HG03097 (cell line): Measurements from ENCODE around the gene TP73.

Experiments
- ATAC-seq: cut with Tn5 transposase; IDR thresholded peaks from one replicate; pipeline ENCODE4 v1.9.1; 2021; ENCODE audit not compliant: unreplicated experiment, low FRiP score

Gene TP73

DNA sequence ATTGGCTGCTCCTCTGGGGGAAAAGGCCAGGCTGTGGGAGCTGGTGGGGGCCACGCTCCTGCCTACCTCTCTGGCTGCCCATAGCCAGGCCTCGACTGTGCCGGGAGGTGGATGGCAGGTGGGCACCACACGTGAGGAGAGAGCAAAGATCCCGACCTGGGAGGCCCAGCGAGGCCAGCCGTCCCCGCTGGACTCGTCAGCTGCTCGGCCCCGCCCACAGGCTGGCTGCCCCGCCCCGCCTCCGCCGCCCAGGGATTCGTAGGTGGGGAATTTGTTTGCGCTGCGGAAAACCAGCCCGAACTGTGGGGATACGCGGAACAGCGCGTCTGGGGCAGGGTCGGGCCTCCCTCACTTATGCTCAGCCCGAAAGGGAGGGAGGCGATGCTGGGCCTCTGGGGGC, 31.7 kb downstream of the TP73 start:
- ATAC-seq: no peak

DNA sequence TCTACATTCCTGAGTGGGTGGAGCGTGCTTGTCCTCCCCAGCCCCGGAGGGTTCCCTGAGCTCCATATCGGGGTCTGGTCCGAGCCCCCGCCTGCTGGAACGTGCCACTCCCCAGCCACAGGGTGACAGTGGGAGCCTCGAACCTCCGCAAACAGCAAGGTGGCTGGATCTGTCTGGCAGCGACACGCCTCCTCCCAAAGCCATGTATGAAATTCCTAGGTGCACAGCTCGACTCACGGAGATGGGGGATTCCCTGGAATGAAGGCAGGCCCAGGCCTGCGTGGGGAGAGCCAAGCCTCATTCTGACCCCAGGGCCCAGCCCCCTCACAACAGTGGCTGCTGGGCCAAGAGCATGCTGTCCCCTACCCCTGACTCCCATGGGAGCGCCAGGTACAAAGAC, 32.9 kb downstream of the TP73 start:
- no peak for ATAC-seq

DNA sequence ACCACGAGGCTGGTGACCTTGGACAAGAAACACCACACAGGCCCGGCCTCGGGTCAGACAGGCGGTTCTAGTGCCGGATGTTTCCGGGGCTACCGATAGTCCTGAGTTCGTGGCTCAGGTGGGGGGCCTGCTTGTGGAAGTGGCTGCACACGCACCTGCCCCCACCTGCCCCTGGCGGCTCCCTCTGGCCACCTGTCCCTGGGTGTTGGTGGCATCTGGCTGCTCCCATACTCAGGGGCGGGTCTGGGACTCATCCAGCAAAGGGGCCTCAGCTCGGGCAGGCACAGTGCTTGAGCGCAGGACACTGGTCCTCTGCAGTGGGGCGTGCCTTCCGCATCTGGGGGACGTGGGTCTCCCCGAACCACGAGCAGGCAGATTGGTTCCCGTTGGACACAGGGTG, 33.6 kb downstream of the TP73 start:
- ATAC-seq: no peak

DNA sequence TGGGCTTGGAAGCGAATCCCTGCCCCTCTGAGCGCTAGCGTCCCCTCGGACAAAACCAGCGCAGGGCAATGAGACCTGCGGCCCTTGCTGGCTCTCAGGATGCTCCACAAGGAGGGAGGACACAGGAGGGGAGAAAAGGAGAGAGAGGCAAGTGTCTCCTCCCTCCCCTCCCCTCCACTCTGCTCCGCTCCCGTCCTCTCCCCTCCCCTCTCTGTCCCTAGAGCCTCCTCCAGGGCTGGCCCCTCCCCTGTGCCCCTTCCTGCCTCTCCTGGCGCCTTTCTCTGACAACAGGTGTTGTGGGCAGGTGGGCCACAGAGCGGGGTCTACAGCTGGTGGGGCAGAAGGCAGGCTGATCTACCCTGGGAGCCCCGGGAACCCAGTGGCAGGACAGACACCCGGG, 35.2 kb downstream of the TP73 start:
- ATAC-seq: no peak

DNA sequence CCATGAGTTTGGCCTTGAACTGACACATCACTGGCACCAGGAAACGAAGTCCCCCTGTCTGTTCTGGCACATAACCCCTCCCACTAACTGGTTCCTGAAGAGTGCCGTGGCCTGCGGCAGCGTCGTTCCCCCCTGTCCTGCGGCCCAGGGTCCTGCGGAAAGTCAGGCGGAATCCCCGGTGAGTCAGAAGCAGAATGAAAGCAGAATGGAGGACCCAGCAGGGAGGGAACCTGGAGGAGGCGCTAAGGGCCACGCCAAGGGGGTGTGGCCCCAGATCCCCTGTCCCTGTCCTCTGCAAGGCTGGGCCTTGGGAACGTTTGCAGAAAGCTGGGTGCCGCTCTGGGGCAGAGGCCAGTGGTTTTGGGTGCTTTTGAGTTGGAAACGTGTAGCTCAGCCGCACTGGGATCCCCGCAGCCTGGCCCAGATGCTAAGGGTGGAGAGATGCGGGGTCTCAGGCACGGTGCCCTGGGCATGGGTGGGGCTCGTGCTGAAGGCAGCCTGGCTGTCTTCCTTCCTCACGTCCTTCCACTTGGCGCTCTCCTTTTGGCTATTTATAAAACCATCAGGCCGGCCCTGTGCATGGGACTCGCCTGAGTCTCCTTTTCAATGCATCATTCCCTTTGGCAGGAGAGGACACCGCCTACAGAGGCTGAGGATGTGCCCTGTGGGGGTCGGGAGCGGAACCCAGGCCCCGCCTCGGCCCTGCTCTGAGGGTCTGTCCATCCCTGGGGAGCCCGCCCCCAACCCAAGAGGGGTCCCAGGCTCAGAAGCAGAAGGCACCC, 36.2 kb downstream of the TP73 start:
- no peak for ATAC-seq

DNA sequence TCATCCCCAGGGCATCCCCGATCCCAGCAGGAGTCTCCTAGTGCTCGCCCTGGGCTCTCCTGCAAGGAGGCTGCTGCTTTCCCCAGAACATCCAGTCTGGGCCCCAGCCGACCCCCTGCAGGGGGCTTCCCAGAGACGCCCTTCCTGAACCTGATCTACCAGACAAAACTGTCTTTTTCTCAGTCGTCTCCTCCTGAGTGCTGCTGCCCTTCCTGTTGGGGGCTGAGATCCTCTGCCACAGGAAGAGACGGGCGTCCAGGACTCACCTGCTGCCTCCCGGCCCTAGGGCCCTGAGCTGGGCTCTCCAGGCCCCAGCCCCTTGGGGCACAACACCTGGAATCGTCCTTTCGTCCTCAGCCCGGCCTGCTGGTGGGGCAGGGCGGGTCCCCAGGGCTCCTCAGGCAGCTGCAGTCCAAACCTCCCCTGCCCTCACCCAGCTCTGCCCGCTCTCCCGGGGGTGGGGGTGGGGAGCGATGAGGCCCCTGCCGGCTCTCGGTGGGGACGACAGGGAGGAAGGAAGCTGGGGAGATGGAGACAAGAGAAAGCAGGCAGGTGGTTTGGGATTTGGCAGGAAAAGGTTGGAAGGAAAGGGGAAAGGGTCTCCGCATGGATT, 36.9 kb downstream of the TP73 start:
- ATAC-seq: no peak

DNA sequence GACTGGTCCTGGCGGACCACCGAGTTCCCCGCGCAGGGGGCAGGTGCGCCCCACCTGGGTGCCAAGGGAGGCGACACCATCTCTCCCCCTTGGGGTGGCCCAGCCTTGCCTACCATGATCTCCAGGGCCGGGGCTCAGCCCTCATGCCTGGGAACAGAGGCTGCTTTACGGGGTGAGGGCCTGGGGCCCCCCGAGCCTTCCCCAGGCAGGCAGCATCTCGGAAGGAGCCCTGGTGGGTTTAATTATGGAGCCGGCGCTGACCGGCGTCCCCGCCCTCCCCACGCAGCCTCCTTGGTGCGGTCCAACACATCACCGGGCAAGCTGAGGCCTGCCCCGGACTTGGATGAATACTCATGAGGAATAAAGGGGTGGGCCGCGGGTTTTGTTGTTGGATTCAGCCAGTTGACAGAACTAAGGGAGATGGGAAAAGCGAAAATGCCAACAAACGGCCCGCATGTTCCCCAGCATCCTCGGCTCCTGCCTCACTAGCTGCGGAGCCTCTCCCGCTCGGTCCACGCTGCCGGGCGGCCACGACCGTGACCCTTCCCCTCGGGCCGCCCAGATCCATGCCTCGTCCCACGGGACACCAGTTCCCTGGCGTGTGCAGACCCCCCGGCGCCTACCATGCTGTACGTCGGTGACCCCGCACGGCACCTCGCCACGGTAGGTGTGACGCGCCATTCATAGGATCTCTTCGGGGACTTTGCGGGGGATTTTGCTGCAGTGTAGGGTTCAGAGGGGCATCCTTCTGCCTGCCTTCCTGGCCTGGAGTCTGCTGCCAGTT, 38.2 kb downstream of the TP73 start:
- ATAC-seq: no peak

DNA sequence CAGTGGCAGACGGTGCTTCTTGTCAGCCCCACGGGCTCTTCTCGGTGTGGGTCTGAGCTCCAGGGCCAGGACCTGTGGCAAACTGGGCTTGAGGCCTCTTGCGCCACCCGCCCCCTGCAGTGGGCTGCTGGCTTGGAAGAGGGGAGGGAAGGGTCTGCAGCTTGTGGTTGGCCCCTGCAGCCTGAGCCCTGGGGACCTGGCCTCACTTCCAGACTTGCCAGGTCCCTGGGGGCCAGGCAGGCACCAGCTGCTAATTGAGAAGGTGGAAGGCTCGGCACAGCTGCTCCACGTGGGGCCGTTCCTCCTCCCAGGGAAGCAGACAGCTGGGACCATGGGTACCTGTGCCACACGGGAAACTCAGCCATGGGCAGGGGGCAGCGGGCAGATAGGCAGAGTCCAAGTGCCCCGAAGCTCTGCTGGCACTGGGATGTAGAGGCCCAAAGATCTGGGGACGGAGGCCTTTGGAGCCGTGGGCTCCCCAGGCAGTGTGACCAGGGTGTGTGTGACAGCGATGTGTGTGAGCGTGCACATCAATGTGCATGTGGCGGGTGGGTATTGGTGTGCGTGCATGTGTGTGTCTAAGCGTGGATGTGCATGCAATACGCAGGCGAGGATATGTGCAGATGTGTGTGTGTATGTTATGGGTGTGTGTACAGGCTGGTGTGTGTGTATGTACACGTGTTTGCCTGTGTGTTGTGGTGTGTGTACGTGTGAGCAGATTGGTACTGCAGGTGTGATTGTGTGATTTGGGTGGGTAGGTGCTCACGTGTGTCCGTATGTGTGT, 39.3 kb downstream of the TP73 start:
- ATAC-seq: no peak

DNA sequence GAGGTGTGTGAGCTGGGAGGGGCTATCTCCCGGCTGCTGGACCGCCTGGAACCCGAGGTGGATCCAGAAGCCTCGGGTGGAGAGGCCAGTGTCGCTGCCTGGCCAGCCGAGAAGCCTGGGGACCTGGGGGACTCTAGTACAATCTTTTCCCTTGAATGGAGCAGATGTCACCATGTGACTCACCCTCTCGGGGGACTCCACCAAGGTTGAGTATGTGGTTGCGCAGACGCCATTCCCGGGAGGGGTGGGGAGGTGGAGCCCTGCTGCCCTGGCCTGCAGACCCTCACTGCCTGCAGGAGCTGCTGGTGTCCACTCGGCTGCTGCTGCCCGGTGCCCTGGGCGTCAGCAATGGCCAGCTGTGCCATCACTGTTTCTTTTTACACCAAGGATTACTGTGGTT, 40.3 kb downstream of the TP73 start:
- no peak for ATAC-seq

DNA sequence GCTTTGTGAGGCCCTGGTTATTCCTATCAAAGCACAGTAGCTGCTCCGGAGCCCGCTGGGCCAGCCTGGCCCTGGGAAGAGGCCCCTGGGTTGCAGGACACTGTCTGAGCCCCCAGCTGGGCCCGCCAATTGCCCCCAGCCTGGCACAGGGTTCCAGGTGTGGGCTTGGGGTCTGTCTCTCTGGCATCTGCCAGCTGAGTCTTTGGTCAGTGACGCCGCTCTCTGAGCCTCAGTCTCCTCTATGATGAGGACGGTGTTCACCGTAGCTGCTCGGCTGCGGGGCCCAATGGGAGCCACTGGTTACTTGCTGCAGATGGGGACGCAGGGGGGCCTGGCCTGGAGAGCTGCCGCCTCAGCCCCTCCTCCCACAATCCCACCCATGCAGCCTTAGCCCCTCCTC, 41.0 kb downstream of the TP73 start:
- no peak for ATAC-seq

DNA sequence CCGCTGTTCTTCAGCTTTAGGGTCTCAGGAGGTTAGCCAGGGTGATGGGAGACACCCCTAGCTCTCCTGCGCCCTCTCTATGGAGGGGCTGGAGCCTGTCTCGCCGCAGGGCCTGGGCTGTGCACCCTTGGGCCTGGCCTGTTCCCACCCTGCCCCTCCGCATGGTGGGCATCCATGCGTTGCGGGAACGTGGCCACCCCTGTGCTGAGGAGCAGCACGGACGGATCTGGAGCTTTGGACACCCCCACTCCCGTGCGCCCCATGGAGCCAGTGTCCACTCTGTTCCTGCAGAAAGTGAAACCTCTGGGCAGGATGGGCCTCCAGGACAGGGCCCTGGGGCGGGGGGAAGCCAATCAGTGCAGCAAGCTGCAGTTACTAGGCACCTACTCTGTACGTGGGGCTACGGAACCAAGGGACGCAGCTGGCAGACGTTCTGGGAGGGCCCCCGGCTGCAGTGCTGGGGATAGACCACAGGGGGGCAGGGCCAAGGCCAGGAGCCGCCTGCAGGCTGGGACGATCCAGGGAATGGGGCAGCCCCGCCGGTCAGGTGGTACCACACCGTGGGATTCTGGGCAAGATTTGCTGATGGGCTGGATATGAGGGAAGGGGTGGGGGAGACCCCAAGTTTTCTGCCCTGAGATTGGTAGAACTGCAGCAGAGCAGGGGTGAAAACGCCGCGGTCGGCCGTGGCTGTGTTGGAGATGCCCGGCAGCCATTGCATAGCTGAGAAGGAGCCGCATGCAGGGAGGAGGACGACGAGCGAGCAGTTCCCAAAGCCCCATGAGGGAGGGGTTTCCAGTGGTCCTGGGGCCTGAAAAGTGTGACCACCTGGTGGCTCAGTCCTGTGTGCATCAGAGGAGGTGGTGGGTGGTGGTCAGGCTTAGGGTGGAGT, 43.3 kb downstream of the TP73 start:
- ATAC-seq: no peak

DNA sequence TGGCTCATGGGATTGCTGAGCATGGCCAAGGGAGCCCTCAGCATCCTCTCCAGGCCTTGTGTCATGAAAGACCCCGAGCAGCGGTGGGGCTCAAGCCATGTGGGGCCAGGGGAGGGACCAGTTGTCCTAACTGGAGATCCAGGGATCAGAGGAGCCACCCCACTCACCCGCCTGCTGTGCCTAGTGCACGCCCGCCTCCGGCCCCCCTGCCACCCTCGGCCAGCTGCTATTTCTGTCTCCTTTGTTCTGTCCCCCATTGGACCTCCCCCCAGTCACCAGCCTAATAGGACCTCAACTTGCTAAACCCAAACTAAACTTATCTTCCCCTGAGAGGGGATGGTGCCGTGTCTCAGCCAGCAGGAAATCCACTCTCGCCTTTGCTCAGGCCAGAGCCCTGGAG, 44.4 kb downstream of the TP73 start:
- ATAC-seq: no peak

DNA sequence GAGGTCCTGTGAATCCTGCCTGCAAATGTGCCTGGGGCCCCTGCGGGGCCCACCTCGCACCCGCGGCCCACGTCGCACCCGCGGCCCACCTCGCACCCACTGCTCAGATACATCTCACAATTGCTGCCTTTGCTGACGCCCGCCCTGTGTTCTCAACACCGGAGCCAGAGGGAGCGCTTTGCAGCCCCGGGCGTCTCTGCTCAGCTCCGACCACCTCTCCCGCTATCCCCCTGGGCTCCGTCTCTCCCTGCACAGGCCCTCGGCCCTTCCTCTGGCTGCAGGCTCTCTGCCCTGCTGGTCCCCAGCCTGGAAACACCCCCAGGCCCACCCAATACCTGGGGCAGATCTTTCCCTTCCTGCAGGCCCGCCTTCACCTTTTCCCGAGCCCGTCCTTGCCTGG, 44.8 kb downstream of the TP73 start:
- ATAC-seq: no peak

DNA sequence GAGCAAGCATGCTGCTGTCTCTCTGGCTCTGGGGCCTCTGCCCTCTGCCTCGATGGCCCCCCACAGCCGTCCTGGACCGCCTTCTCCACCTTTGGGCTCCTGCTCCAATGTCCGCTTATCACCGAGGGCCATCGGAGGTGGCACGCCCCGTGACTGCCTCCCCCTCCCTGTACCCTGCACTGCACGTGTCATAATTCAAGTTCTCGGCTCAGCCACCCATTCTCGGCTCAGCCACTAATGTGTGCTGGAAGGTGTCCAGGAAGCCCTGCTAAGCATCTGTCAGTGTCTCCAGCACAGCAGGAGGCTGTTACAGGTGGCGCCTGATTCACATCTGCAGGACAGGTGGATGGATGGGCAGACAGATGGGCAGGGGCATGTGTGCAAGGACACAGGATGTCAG, 45.5 kb downstream of the TP73 start:
- ATAC-seq: no peak

DNA sequence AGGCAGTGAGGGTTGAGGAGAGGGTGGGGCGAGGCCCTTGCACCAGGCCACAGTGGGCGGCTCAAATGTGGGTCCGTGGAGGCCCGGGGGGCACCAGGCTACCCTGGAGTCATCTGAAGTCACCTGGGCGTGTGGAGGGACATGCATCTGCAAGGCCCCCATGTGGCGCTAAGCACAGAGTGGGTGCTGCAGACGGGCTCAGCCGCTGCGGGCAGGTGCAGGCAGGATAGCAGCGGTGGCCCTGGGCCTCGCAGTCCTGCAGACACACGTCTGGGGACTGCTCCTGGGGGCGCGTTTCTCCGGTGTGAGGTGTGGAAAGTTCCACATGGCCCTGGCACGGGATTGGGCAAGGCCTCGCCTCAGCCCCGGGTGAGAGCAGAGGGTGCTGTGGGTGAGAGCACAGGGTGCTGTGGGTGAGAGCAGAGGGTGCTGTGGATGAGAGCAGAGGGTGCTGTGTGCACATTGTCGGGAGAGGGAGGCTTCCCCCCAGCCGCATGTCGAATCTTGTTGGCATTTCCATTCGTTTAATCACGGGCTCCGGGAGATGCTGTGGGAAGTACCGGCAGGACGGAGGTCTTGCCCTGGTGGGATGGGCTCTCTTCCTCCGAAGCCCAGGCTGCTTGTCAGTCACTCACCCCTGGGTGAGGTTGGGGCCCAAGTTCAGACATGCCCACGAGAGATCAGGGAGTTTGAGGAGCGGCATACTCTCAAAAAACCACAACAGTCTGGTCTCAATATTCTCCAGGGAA, 46.5 kb downstream of the TP73 start:
- no peak for ATAC-seq

DNA sequence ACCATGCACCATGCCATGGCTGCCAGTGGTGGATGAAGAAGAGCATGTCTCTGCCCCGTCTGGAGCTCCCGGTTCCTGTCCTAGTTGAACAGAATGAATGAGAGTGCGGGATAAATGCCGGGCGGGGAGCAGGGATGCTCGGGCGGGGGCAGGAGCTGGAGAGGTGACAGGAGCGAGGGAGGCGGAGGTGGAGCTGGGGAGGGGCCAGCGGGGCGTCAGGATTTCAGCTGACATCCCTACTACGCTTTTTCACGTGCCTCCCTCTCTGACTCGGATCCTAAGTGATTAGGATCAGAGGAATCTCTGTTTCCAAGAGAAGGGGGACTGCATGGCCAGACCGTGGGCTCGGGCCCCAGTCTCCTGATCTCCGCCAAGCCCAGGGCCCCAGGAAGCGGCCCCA, 47.3 kb downstream of the TP73 start:
- no peak for ATAC-seq

DNA sequence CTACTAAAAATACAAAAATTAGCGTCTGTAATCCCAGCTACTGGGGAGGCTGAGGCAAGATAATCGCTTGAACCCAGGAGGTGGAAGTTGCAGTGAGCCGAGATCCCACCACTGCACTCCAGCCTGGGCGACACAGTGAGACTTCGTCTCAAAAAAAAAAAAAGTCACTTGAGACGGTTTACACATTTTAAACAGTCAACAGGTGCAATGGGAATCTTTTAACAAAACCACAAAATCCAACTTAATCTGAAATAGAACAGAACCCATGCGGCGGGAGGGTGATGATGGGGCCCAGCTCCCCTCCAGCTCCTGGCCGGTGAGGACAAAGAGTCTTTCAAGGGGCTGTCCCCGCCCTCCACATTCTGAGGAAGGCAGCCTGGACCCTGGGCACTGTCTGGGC, 48.3 kb downstream of the TP73 start:
- no peak for ATAC-seq

DNA sequence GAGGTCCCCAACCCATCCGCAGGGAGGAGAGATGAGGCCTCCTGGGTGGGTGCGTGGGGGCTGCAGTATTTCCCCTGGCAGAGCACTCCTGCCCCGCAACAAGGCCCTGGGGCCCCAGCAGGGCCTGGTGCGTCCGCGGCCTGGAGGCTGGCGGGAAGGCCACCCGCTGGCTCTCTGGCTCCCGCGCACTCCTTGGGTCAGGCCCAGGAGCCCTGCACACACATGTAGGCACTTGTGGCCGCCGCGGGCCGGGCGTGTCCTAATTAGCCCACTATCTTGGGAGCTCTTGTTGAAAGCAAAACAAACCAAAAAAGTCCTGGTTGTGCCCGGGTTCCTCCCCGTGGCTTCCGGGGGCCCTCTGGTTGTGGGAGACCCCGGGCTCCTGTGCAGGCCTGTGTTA, 50.2 kb downstream of the TP73 start:
- no peak for ATAC-seq

DNA sequence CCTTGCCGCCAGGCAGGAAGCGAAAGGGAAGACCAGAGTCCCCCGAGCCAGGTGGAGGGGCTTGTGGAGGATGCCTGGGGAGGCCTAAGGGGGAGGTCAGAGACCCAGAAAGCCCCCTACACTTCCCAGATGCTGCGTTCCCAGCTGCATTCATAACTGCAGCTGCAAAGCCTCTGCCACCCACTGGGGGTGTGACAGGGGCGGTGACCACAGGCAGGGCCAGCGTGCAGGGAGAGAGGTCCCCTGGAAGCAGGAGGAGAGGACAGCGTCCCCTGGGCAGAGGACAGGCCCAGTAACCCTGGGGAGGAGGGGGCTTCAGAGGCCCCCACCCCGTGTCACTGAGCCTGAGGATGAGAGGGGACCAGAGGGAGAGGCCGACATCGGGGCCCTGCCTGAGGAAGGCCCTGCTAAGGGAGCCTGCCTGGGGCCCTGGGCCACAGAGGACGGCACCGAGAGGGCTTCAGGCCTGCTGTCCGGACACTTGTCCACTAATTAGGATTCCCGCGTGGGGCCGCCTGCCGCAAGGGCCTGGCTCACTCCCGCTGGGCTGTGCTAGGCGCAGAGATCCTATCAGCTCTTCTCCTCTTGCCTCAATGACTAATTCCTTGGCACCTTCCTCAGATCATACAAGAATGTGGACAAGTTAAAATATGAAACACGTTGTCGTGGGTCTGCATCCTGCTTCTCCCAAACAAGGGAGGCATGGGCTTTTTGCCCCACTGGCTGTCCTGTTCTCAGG, 50.8 kb downstream of the TP73 start:
- ATAC-seq: no peak
